ENCODE results near the gene PLAAT5.

The PLAAT5 gene

GRCh38 chr11:63520606-63521170 is 29.7 kb upstream of the PLAAT5 start:
- H3K4me1 ChIP-seq (ENCODE audit: control insufficient read depth, low read depth, low read length), result no peaks in the 10 kb centered on the region
- H3K23ac ChIP-seq (ENCODE audit: low read length), result no peak overlapping the region
- H4K8ac ChIP-seq (ENCODE audit: low read depth, low read length), result no peak overlapping the region
- H2BK15ac ChIP-seq (replicated peaks; ENCODE audit: low read depth), result no peak overlapping the region
- H3K27me3 ChIP-seq (ENCODE audit: insufficient read depth, low read length, poor library complexity), result no peaks in the 10 kb centered on the region
- H2BK5ac ChIP-seq (ENCODE audit: low read length), result no peak overlapping the region
- H3K9ac ChIP-seq (ENCODE audit: low read length), result no peak overlapping the region
- H4K5ac ChIP-seq (ENCODE audit: low read length), result no peak overlapping the region
- DNase-seq, result no peak
- H3K4me3 ChIP-seq (ENCODE audit: low read length), result no peak overlapping the region
- no peak overlapping the region for H3K56ac ChIP-seq (ENCODE audit: low read length)
- H3K4ac ChIP-seq (ENCODE audit: low read depth, low read length), result no peak overlapping the region
- H2AK5ac ChIP-seq (ENCODE audit: low read length), result no peak overlapping the region
- no peaks in the 10 kb centered on the region for H3K79me2 ChIP-seq (ENCODE audit: control insufficient read depth, insufficient read depth, low read length)
- WGBS (ENCODE audit: extremely low coverage, insufficient coverage, low lambda C conversion rate), result no CpG with 5 or more reads among the region's 5 CpGs
- no peak overlapping the region for H3K18ac ChIP-seq (ENCODE audit: low read length)
- H3K36me3 ChIP-seq (ENCODE audit: control insufficient read depth, insufficient read depth, low read length), result no peaks in the 10 kb centered on the region
- no peak overlapping the region for H2BK120ac ChIP-seq (ENCODE audit: low read depth, low read length)
- H3K4me2 ChIP-seq (ENCODE audit: low read length), result no peak overlapping the region
- H3K79me1 ChIP-seq (ENCODE audit: low read length), result no peaks in the 10 kb centered on the region
- no peak overlapping the region for H3K27ac ChIP-seq (ENCODE audit: low read depth, low read length)

- H3K27ac ChIP-seq (ENCODE audit: low read depth, low read length), result no peak overlapping the region
- H3K23ac ChIP-seq (ENCODE audit: low read length), result no peak overlapping the region
- H2BK5ac ChIP-seq (ENCODE audit: low read length), result no peak overlapping the region
- no peaks in the 10 kb centered on the region for H3K79me2 ChIP-seq (ENCODE audit: control insufficient read depth, insufficient read depth, low read length)
- no peaks in the 10 kb centered on the region for H3K4me1 ChIP-seq (ENCODE audit: control insufficient read depth, low read depth, low read length)
- no peak overlapping the region for H3K4ac ChIP-seq (ENCODE audit: low read depth, low read length)
- H2AK5ac ChIP-seq (ENCODE audit: low read length), result no peak overlapping the region
- no peak for DNase-seq
- WGBS (ENCODE audit: extremely low coverage, insufficient coverage, low lambda C conversion rate), result no CpG with 5 or more reads among the region's 1 CpG
- no peak overlapping the region for H3K56ac ChIP-seq (ENCODE audit: low read length)
- no peak overlapping the region for H3K4me2 ChIP-seq (ENCODE audit: low read length)
- H4K8ac ChIP-seq (ENCODE audit: low read depth, low read length), result no peak overlapping the region
- H2BK120ac ChIP-seq (ENCODE audit: low read depth, low read length), result no peak overlapping the region
- no peak overlapping the region for H3K4me3 ChIP-seq (ENCODE audit: low read length)
- no peaks in the 10 kb centered on the region for H3K36me3 ChIP-seq (ENCODE audit: control insufficient read depth, insufficient read depth, low read length)
- H3K27me3 ChIP-seq (ENCODE audit: insufficient read depth, low read length, poor library complexity), result no peaks in the 10 kb centered on the region
- H4K5ac ChIP-seq (ENCODE audit: low read length), result no peak overlapping the region
- no peaks in the 10 kb centered on the region for H3K79me1 ChIP-seq (ENCODE audit: low read length)
- H3K9ac ChIP-seq (ENCODE audit: low read length), result no peak overlapping the region
- H3K18ac ChIP-seq (ENCODE audit: low read length), result no peak overlapping the region
- H2BK15ac ChIP-seq (replicated peaks; ENCODE audit: low read depth), result no peak overlapping the region
Measured at GRCh38 chr11:63518548-63518947, 27.6 kb upstream of the PLAAT5 start.

- Histone ChIP-seq H3K4ac (ENCODE audit: low read depth, low read length) (no peak overlapping the region), H3K9ac (ENCODE audit: low read length) (no peak overlapping the region), H4K8ac (ENCODE audit: low read depth, low read length) (no peak overlapping the region), H2BK15ac (replicated peaks; ENCODE audit: low read depth) (no peak overlapping the region), H3K4me1 (ENCODE audit: control insufficient read depth, low read depth, low read length) (no peaks in the 10 kb centered on the region), H3K56ac (ENCODE audit: low read length) (no peak overlapping the region), H3K79me1 (ENCODE audit: low read length) (no peaks in the 10 kb centered on the region), H3K4me3 (ENCODE audit: low read length) (no peak overlapping the region), H3K23ac (ENCODE audit: low read length) (no peak overlapping the region), H4K5ac (ENCODE audit: low read length) (no peak overlapping the region), H2BK5ac (ENCODE audit: low read length) (no peak overlapping the region), H3K4me2 (ENCODE audit: low read length) (no peak overlapping the region), H3K79me2 (ENCODE audit: control insufficient read depth, insufficient read depth, low read length) (no peaks in the 10 kb centered on the region), H3K27ac (ENCODE audit: low read depth, low read length) (no peak overlapping the region), H3K27me3 (ENCODE audit: insufficient read depth, low read length, poor library complexity) (no peaks in the 10 kb centered on the region), H2BK120ac (ENCODE audit: low read depth, low read length) (no peak overlapping the region), H3K36me3 (ENCODE audit: control insufficient read depth, insufficient read depth, low read length) (no peaks in the 10 kb centered on the region), H2AK5ac (ENCODE audit: low read length) (no peak overlapping the region), H3K18ac (ENCODE audit: low read length) (no peak overlapping the region)
- no CpG with 5 or more reads among the region's 5 CpGs for WGBS (ENCODE audit: extremely low coverage, insufficient coverage, low lambda C conversion rate)
- DNase-seq, result no peak
Measured at GRCh38 chr11:63517156-63517555, 26.2 kb upstream of the PLAAT5 start.

GRCh38 chr11:63516109-63516508 is 25.1 kb upstream of the PLAAT5 start:
- no peak overlapping the region for H3K4me2 ChIP-seq (ENCODE audit: low read length)
- no peak overlapping the region for H2BK5ac ChIP-seq (ENCODE audit: low read length)
- no peak overlapping the region for H3K23ac ChIP-seq (ENCODE audit: low read length)
- no peaks in the 10 kb centered on the region for H3K79me2 ChIP-seq (ENCODE audit: control insufficient read depth, insufficient read depth, low read length)
- H2BK120ac ChIP-seq (ENCODE audit: low read depth, low read length), result no peak overlapping the region
- no peaks in the 10 kb centered on the region for H3K27me3 ChIP-seq (ENCODE audit: insufficient read depth, low read length, poor library complexity)
- no CpG with 5 or more reads among the region's 6 CpGs for WGBS (ENCODE audit: extremely low coverage, insufficient coverage, low lambda C conversion rate)
- H4K8ac ChIP-seq (ENCODE audit: low read depth, low read length), result no peak overlapping the region
- no peak overlapping the region for H3K18ac ChIP-seq (ENCODE audit: low read length)
- no peak overlapping the region for H2BK15ac ChIP-seq (replicated peaks; ENCODE audit: low read depth)
- H3K4me1 ChIP-seq (ENCODE audit: control insufficient read depth, low read depth, low read length), result no peaks in the 10 kb centered on the region
- no peak overlapping the region for H2AK5ac ChIP-seq (ENCODE audit: low read length)
- H3K27ac ChIP-seq (ENCODE audit: low read depth, low read length), result no peak overlapping the region
- H3K36me3 ChIP-seq (ENCODE audit: control insufficient read depth, insufficient read depth, low read length), result no peaks in the 10 kb centered on the region
- no peak overlapping the region for H3K9ac ChIP-seq (ENCODE audit: low read length)
- H3K56ac ChIP-seq (ENCODE audit: low read length), result peak overlapping the region; percentile 59
- H3K4ac ChIP-seq (ENCODE audit: low read depth, low read length), result no peak overlapping the region
- H3K4me3 ChIP-seq (ENCODE audit: low read length), result no peak overlapping the region
- no peak overlapping the region for H4K5ac ChIP-seq (ENCODE audit: low read length)
- no peaks in the 10 kb centered on the region for H3K79me1 ChIP-seq (ENCODE audit: low read length)
- DNase-seq, result no peak

GRCh38 chr11:63512816-63513215 is 21.8 kb upstream of the PLAAT5 start:
- H4K8ac ChIP-seq (ENCODE audit: low read depth, low read length), result no peak overlapping the region
- no peak overlapping the region for H3K4ac ChIP-seq (ENCODE audit: low read depth, low read length)
- no peaks in the 10 kb centered on the region for H3K27me3 ChIP-seq (ENCODE audit: insufficient read depth, low read length, poor library complexity)
- no peak overlapping the region for H3K9ac ChIP-seq (ENCODE audit: low read length)
- peaks cover 2% of the 10 kb centered on the region for H3K4me1 ChIP-seq (ENCODE audit: control insufficient read depth, low read depth, low read length)
- no peak for DNase-seq
- no peak overlapping the region for H3K18ac ChIP-seq (ENCODE audit: low read length)
- no peak overlapping the region for H3K4me2 ChIP-seq (ENCODE audit: low read length)
- H2BK15ac ChIP-seq (replicated peaks; ENCODE audit: low read depth), result no peak overlapping the region
- H3K23ac ChIP-seq (ENCODE audit: low read length), result no peak overlapping the region
- H3K56ac ChIP-seq (ENCODE audit: low read length), result no peak overlapping the region
- H4K5ac ChIP-seq (ENCODE audit: low read length), result no peak overlapping the region
- H2BK5ac ChIP-seq (ENCODE audit: low read length), result no peak overlapping the region
- no peak overlapping the region for H3K27ac ChIP-seq (ENCODE audit: low read depth, low read length)
- no peak overlapping the region for H3K4me3 ChIP-seq (ENCODE audit: low read length)
- no CpG with 5 or more reads among the region's 7 CpGs for WGBS (ENCODE audit: extremely low coverage, insufficient coverage, low lambda C conversion rate)
- H3K36me3 ChIP-seq (ENCODE audit: control insufficient read depth, insufficient read depth, low read length), result no peaks in the 10 kb centered on the region
- no peak overlapping the region for H2AK5ac ChIP-seq (ENCODE audit: low read length)
- no peak overlapping the region for H2BK120ac ChIP-seq (ENCODE audit: low read depth, low read length)
- H3K79me1 ChIP-seq (ENCODE audit: low read length), result no peaks in the 10 kb centered on the region
- H3K79me2 ChIP-seq (ENCODE audit: control insufficient read depth, insufficient read depth, low read length), result no peaks in the 10 kb centered on the region

GRCh38 chr11:63511048-63511748 is 20.2 kb upstream of the PLAAT5 start:
- Histone ChIP-seq H3K23ac (ENCODE audit: low read length) (no peak overlapping the region), H3K4me3 (ENCODE audit: low read length) (no peak overlapping the region), H3K9ac (ENCODE audit: low read length) (no peak overlapping the region), H2AK5ac (ENCODE audit: low read length) (no peak overlapping the region), H2BK120ac (ENCODE audit: low read depth, low read length) (no peak overlapping the region), H3K18ac (ENCODE audit: low read length) (no peak overlapping the region), H3K27ac (ENCODE audit: low read depth, low read length) (no peak overlapping the region), H3K79me2 (ENCODE audit: control insufficient read depth, insufficient read depth, low read length) (no peaks in the 10 kb centered on the region), H3K56ac (ENCODE audit: low read length) (no peak overlapping the region), H3K4ac (ENCODE audit: low read depth, low read length) (no peak overlapping the region), H4K5ac (ENCODE audit: low read length) (no peak overlapping the region), H3K79me1 (ENCODE audit: low read length) (no peaks in the 10 kb centered on the region), H3K36me3 (ENCODE audit: control insufficient read depth, insufficient read depth, low read length) (no peaks in the 10 kb centered on the region), H4K8ac (ENCODE audit: low read depth, low read length) (no peak overlapping the region), H3K4me2 (ENCODE audit: low read length) (no peak overlapping the region), H2BK15ac (replicated peaks; ENCODE audit: low read depth) (no peak overlapping the region), H2BK5ac (ENCODE audit: low read length) (no peak overlapping the region), H3K27me3 (ENCODE audit: insufficient read depth, low read length, poor library complexity) (no peaks in the 10 kb centered on the region), H3K4me1 (ENCODE audit: control insufficient read depth, low read depth, low read length) (peaks cover 12% of the 10 kb centered on the region)
- DNase-seq, result no peak
- no CpG with 5 or more reads among the region's 11 CpGs for WGBS (ENCODE audit: extremely low coverage, insufficient coverage, low lambda C conversion rate)
